ENCODE data around the gene RCHY1.
"Not testable (repeated sequence)": the region's sequence is repeated elsewhere in the genome, so short reads cannot be mapped to it uniquely, and the experiment has no call there.

RCHY1 gene

DNA sequence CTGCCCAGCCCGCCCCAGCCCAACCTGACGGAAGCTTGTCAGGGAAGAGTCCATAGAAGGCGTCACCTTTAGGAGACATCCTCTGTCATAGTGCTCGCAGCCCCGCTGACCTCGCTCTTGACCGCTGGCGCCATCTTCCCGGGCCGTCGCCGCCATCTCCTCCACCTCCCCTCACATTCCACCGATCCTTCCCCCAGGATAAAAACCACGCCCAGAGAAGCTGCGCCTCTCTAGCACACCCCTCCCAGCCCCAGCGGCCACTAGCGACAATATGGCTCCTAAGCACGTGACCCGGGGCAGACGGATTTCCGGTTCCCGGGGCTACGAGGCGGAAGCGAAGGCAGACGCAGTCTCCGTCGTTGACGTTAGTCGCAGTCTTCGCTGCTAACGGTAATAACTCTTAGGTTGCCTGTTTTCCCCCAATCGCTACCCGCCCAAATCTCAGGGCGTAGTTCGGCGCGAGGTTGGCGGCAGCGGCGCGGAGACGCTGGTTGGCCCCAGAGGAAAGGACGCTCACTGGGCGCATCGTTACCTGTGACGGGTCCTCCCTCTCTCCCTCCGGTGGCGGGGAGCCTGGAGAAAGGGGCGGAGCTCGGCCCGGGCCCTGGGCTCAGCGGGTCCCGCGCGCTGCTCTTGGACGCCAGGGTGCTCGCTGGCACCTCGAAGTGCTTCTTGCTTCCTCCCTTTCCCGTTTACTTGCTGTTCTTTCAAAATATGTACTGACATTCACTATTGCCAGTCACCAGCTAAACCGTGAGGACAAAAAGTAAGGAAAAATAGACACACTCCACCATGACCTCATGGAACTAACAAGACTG, at the start of gene RCHY1, which contains the start of gene THAP6:
Gene RCHY1 (minus strand): TSS at position 273 of the 818 bp plus-strand sequence. CDS start 117 bp downstream, at position 156.
Gene THAP6 (plus strand): TSS at position 343 of the 818 bp plus-strand sequence. CDS start 980 bp downstream, outside the sequence.
- FAIRE-seq: peak; percentile 96

DNA sequence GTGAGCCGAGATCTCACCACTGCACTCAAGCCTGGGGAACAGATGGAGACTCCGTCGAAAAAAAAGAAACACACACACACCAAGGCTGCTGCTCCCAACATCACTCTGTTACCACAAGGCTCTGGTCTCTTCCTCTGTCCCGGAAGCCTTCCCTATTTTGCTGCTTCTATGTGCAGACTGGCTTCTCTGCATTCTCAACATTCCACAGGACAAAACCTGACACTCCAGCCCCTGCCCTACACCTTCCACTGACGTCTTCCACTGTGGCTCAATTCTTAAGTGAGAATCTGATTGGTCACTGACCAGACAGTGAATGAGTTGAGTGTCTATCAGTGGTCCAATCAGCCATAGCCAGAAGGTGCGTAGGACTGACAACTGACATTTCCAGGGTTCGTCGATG, 47.6 kb upstream of the RCHY1 start:
- no peak for FAIRE-seq
- DNase-seq (ENCODE audit: extremely low spot score, insufficient read length, low read depth): no peak

More for the DNA sequence above, at the start of gene RCHY1, which contains the start of gene THAP6:
- DNase-seq (ENCODE audit: extremely low spot score, insufficient read length, low read depth): peak; percentile 68

- DNase-seq (ENCODE audit: extremely low spot score, insufficient read length, low read depth): no peak
- no peak for FAIRE-seq
These were observed 43.5 kb upstream of the RCHY1 start for GRCh38 chr4:75557696-75558095.

GRCh38 chr4:75555294-75556164, 41.3 kb upstream of the RCHY1 start, which contains the start of gene ODAPH:
Gene ODAPH (plus strand): TSS chr4:75556066. CDS start chr4:75556083, 17 bp downstream.
- peak; percentile 44 for FAIRE-seq
- DNase-seq (ENCODE audit: extremely low spot score, insufficient read length, low read depth): no peak

- DNase-seq (ENCODE audit: extremely low spot score, insufficient read length, low read depth) (no peak), FAIRE-seq (no peak)
These were observed 38.2 kb upstream of the RCHY1 start for GRCh38 chr4:75552452-75552851.

GRCh38 chr4:75549019-75549418, 34.8 kb upstream of the RCHY1 start:
- DNase-seq (ENCODE audit: extremely low spot score, insufficient read length, low read depth) (no peak), FAIRE-seq (no peak)

DNA sequence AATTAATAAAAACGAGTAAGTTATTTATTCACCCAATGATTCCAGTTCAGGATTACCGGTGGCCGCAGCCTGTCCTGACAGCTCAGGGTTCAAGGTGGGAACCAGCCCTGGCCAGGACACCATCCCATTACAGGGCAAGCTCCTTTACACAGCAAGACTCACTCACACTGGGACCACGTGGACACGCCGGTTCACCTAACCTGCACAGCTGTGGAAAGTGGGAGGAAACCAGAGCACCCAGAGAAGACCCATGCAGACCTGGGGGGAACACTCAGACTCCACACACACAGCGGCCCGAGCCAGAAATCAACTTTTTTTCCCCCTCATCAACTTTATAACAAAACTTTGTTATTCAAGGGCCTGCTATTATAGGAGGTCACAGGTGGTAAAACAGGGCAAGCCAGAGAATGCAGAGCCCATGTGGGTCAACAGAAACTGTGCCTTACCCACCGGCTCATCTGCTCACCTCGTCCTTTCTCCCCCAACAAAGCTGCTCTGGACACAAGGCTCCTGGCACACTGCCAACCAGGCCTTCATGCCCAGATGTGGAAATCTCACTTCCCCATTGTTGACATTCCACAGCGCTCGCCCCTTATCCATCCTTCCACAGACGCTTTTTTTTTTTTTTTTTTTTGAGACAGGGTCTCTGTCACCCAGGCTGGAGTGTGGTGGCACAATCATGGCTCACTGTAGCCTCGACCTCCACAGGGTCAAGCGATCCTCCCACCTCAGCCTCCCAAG, 33.6 kb upstream of the RCHY1 start:
- DNase-seq (ENCODE audit: extremely low spot score, insufficient read length, low read depth): no peak

DNA sequence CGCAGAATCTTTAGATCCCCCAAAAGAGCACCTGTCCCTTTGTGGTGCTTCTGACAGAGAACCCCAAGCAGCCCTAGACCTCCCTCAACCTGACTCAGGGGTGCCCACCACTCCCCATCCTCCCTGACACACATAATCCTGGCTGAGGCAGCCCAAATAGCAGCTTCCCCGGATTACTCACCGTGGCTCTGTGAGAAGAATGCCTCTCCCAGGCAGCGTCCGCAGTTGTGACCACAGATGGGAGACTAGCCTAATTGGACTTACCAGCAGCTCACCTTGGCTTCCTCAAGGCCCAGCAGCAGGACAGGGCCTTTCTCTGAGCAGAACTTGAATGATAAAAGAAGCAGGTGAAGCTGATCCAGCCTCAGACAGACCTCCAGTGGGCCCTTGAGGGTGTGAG, 31.3 kb upstream of the RCHY1 start:
- DNase-seq (ENCODE audit: extremely low spot score, insufficient read length, low read depth) (no peak), FAIRE-seq (no peak)

More for the DNA sequence above, 33.6 kb upstream of the RCHY1 start:
- no peak for FAIRE-seq

DNA sequence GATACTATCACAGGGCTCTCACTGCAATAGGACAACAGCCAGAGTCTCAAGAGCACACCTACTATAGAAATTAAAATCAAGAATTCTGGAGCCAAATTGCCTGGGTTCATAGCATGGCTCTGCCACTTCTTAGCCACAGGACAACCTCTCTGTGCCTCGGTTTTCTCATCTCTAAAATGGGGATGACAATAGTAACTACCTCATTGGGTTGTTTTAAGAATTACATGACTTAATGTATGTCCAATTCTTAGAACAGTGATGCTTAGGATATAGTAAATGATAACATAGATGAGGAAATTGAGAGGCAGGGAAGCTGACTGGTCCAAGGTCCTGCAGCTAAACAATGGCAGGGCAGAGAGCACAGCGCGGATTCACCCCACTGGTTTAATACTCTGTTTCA, 30.7 kb upstream of the RCHY1 start:
- DNase-seq (ENCODE audit: extremely low spot score, insufficient read length, low read depth) (no peak), FAIRE-seq (no peak)

DNA sequence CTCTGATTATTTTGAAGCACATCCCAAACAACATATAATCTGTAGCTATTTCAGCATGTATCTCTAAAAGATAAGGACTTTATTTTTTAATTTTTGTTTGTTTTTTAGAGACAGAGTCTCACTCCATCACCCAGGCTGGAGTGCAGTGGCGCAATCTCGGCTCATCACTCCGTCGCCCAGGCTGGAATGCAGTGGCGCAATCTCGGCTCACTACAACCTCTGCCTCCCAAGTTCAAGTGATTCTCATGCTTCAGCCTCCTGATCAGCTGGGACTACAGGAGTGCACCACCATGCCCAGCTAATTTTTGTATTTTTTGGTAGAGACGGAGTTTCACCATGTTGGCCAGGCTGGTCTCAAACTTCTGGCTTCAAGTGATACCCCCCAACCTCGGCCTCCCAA, 30.0 kb upstream of the RCHY1 start:
- FAIRE-seq; DNase-seq (ENCODE audit: extremely low spot score, insufficient read length, low read depth): not testable (repeated sequence)

GRCh38 chr4:75542824-75543223, 28.6 kb upstream of the RCHY1 start:
- no peak for FAIRE-seq
- DNase-seq (ENCODE audit: extremely low spot score, insufficient read length, low read depth): no peak

GRCh38 chr4:75537308-75537707, 23.1 kb upstream of the RCHY1 start:
- FAIRE-seq; DNase-seq (ENCODE audit: extremely low spot score, insufficient read length, low read depth): not testable (repeated sequence)

- DNase-seq (ENCODE audit: extremely low spot score, insufficient read length, low read depth); FAIRE-seq: not testable (repeated sequence)
These were observed 19.7 kb upstream of the RCHY1 start for GRCh38 chr4:75533926-75534325.

DNA sequence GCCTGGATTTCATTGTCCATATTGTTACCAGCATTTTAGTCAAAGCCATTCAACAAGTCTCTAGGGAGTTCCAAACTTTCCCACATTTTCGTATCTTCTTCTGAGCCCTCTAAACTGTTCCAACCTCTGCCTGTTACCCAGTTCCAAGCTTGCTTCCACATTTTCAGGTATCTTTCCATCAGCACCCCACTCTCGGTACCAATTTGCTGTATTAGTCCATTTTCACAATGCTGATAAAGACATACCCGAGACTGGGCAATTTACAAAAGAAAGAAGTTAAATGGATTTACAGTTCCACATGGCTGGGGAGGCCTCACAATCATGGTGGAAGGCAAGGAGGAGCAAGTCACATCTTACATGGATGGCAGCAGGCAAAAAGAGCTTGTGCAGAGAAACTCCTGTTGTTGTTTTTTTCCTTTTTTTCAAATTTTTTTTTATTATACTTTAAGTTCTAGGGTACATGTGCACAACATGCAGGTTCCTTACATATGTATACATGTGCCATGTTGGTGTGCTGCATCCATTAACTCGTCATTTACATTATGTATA, 19.2 kb upstream of the RCHY1 start:
- DNase-seq (ENCODE audit: extremely low spot score, insufficient read length, low read depth); FAIRE-seq: not testable (repeated sequence)

DNA sequence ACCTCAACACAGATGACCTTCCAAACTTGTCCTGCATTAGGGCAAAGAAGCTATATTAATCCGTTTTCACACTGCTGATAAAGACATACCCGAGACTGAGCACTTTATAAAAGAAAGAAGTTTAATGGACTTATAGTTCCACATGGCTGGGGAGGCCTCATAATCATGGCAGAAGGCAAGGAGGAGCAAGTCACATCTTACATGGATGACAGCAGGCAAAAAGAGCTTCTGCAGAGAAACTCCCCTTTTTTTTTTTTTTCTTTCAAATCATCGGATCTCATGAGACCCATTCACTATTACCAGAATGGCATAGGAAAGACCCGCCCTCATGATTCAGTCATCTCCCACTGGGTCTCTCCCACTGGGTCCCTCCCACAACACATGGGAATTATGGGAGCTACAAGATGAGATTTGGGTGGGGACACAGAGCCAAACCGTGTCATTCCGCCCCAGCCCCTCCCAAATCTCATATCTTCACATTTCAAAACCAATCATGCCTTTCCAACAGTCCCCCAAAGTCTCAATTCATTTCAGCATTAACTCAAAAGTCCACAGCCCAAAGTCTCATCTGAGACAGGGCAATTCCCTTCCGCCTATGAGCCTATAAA, 17.4 kb upstream of the RCHY1 start:
- not testable (repeated sequence) for DNase-seq (ENCODE audit: extremely low spot score, insufficient read length, low read depth); FAIRE-seq

GRCh38 chr4:75530556-75531322, 16.5 kb upstream of the RCHY1 start:
- no peak for FAIRE-seq

GRCh38 chr4:75527482-75527881, 13.3 kb upstream of the RCHY1 start:
- FAIRE-seq: no peak
- DNase-seq (ENCODE audit: extremely low spot score, insufficient read length, low read depth): no peak

More at GRCh38 chr4:75530556-75531322, 16.5 kb upstream of the RCHY1 start:
- no peak for DNase-seq (ENCODE audit: extremely low spot score, insufficient read length, low read depth)

- no peak for FAIRE-seq
These were observed 11.7 kb upstream of the RCHY1 start for GRCh38 chr4:75525910-75526309.

More at GRCh38 chr4:75525910-75526309, 11.7 kb upstream of the RCHY1 start:
- no peak for DNase-seq (ENCODE audit: extremely low spot score, insufficient read length, low read depth)

All from GM18507 (cell line).